HepG2 (cell line): Measurements from ENCODE around the gene PRPSAP2. TPM values are rescaled to one million over a fixed set of nuclear protein-coding genes. Genes with fewer than 3 reads are reported as not detected.

Source experiments
- HOMEZ ChIP-seq: IDR thresholded peaks from 2 replicates; pipeline ENCODE4 v1.6.1; 2016; ENCODE audit warnings: low read depth
- ISX ChIP-seq: sonication (generic); formaldehyde crosslinking; conservative IDR thresholded peaks from 2 replicates; pipeline ENCODE4 v1.5.0; 2020; ENCODE audit warnings: missing genetic modification reagents
- JUND ChIP-seq: sonication (generic); formaldehyde crosslinking; IDR thresholded peaks from 2 replicates; pipeline ENCODE4 v1.8.0; 2022; ENCODE audit warnings: mild to moderate bottlenecking, missing genetic modification reagents
- KLF16 ChIP-seq, 2 experiments: sonication (generic) in 1 of 2; formaldehyde crosslinking in 1 of 2; IDR thresholded peaks; 2 replicates each; pipeline versions ENCODE4 v1.6.1 to v1.8.0; 2016 to 2023; ENCODE audit warnings: missing genetic modification reagents in 2 of 2, missing compliant biosample characterization in 1 of 2
- KLF6 ChIP-seq: IDR thresholded peaks from 2 replicates; pipeline ENCODE4 v1.8.0; 2016; ENCODE audit warnings: missing biosample characterization, missing genetic modification reagents
- SNAPC2 ChIP-seq: sonication (generic); formaldehyde crosslinking; IDR thresholded peaks from 2 replicates; pipeline ENCODE4 v1.8.1; 2022; ENCODE audit warnings: mild to moderate bottlenecking, missing genetic modification reagents
- ZNF30 ChIP-seq: sonication (generic); formaldehyde crosslinking; IDR thresholded peaks from 2 replicates; pipeline ENCODE4 v1.5.0; 2020; ENCODE audit warnings: mild to moderate bottlenecking, missing genetic modification reagents
- ZNF607 ChIP-seq: sonication (generic); formaldehyde crosslinking; IDR thresholded peaks from 2 replicates; pipeline ENCODE4 v1.5.1; 2020; ENCODE audit warnings: missing genetic modification reagents, mild to moderate bottlenecking, borderline replicate concordance
- ZNF674 ChIP-seq: sonication (generic); formaldehyde crosslinking; IDR thresholded peaks from 2 replicates; pipeline ENCODE4 v1.5.0; 2020; ENCODE audit warnings: low read depth, mild to moderate bottlenecking, missing genetic modification reagents
- ZSCAN30 ChIP-seq: sonication (generic); formaldehyde crosslinking; IDR thresholded peaks from 2 replicates; pipeline ENCODE4 v1.5.0; 2020; ENCODE audit warnings: mild to moderate bottlenecking, missing genetic modification reagents
- polyA plus RNA-seq, 8 experiments: library from polyadenylated mRNA; depleted of rRNA in 3 of 8; stranded (reverse) in 7 of 8; unstranded in 1 of 8; fragments of >200 nt; fragmentation: Illumina TruSeq in 4 of 8; extraction: Trizol in 4 of 8; gene quantifications; 2 replicates each; pipeline versions ENCODE4 v1.2.1 to v1.2.3, GENCODE V29; 2011 to 2016; ENCODE audit warnings: low read depth in 4 of 8, missing spikeins in 1 of 8, mixed read lengths in 1 of 8; ENCODE audit not compliant: insufficient read depth in 1 of 8
- total RNA-seq, 5 experiments: library from RNA; depleted of rRNA; stranded (reverse); fragments of >200 nt; fragmentation: Illumina TruSeq; extraction: Trizol; gene quantifications; 2 replicates each; pipeline ENCODE4 v1.2.3, GENCODE V29; 2016; ENCODE audit warnings: low read depth in 1 of 5
- TF ChIP-seq, protein P1 (sequence below): sonication (generic); formaldehyde crosslinking; IDR thresholded peaks from 2 replicates; pipeline ENCODE4 v1.5.0; 2020; ENCODE audit warnings: missing genetic modification reagents
- TF ChIP-seq, protein P2 (sequence below): sonication (generic); formaldehyde crosslinking; IDR thresholded peaks from 2 replicates; pipeline ENCODE4 v1.8.1; 2023; ENCODE audit warnings: mild to moderate bottlenecking, missing genetic modification reagents
- TF ChIP-seq, protein P3 (sequence below): sonication (generic); formaldehyde crosslinking; IDR thresholded peaks from 2 replicates; pipeline ENCODE4 v1.4.0; 2020; ENCODE audit warnings: mild to moderate bottlenecking, missing genetic modification reagents

The PRPSAP2 gene
- total and polyA plus RNA-seq, 2 of the 13 experiments (the other 11 are each of a cell fraction or from before 2014, with no cell fraction given), result 34.0 to 58.9 TPM

DNA sequence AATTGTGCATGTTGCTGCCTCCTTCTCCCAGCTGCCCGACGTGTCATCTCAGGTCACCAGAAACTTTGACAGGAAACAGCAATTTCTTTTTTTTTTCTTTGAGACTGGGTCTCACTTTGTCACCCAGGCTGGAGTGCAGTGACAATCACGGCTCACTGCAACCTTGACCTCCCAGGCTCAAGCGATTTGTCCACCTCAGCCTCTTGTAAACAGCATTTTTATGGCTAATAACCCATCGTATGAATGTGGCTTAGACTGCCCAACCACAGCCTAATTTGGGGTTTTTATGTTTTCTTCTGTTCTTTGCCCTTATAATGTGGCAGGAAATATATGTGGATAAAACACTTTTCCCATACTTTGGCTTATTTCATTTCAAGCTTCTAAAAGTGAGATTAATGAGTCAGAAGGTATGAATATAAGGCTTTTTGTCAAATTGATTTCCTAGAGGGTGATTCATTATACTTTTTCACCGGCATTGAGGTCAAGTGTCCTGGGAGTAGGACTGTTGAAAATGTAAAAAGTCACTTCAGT, 63.0 kb downstream of the PRPSAP2 start (continued):
- TF ChIP-seq HOMEZ (CRISPR knock-in tag) (0 out of 2 replicates have a peak, but pooled peaks have one; percentile 25), ZNF607 (CRISPR knock-in tag) (no peak), ZSCAN30 (CRISPR knock-in tag) (no peak), ISX (no peak), KLF16 (CRISPR knock-in tag; IDR thresholded peaks at IDR 0.05) (no peak), JUND (CRISPR knock-in tag) (no peak), ZNF30 (CRISPR knock-in tag) (no peak), SNAPC2 (CRISPR knock-in tag) (no peak), ZNF674 (CRISPR knock-in tag) (no peak), KLF6 (CRISPR knock-in tag) (no peak)
- TF ChIP-seq, protein P1, sequence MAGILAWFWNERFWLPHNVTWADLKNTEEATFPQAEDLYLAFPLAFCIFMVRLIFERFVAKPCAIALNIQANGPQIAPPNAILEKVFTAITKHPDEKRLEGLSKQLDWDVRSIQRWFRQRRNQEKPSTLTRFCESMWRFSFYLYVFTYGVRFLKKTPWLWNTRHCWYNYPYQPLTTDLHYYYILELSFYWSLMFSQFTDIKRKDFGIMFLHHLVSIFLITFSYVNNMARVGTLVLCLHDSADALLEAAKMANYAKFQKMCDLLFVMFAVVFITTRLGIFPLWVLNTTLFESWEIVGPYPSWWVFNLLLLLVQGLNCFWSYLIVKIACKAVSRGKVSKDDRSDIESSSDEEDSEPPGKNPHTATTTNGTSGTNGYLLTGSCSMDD (CRISPR knock-in tag), result no peak
- TF ChIP-seq, protein P2, sequence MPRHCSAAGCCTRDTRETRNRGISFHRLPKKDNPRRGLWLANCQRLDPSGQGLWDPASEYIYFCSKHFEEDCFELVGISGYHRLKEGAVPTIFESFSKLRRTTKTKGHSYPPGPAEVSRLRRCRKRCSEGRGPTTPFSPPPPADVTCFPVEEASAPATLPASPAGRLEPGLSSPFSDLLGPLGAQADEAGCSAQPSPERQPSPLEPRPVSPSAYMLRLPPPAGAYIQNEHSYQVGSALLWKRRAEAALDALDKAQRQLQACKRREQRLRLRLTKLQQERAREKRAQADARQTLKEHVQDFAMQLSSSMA (CRISPR knock-in tag), result no peak
- TF ChIP-seq, protein P3, sequence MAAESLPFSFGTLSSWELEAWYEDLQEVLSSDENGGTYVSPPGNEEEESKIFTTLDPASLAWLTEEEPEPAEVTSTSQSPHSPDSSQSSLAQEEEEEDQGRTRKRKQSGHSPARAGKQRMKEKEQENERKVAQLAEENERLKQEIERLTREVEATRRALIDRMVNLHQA (CRISPR knock-in tag), result no peak
